Loucy (cell line): Measurements from ENCODE around the gene GPRC6A.
"Not testable (repeated sequence)": the region's sequence is repeated elsewhere in the genome, so short reads cannot be mapped to it uniquely, and the experiment has no call there.

Experiments
- H2AFZ ChIP-seq: fragments of 200-600 bp; sonication (generic); 2 replicates; pipeline ENCODE4 v1.6.0; 2016; ENCODE audit warnings: antibody characterized with exemption, mild to moderate bottlenecking, low read length, moderate library complexity
- H3F3A ChIP-seq: fragments of 200-600 bp; 2 replicates; pipeline ENCODE4 v1.6.0; 2016; ENCODE audit warnings: antibody characterized with exemption, low read depth, mild to moderate bottlenecking
- H3K27me3 ChIP-seq: fragments of 200-600 bp; sonication (generic); 2 replicates; pipeline ENCODE4 v1.6.1; 2014; ENCODE audit warnings: low read length, mild to moderate bottlenecking; ENCODE audit not compliant: insufficient read depth, poor library complexity, severe bottlenecking
- H3K36me3 ChIP-seq: fragments of 200-600 bp; sonication (generic); 2 replicates; pipeline ENCODE4 v1.6.1; 2016; ENCODE audit warnings: low read length; ENCODE audit not compliant: insufficient read depth
- H3K4me1 ChIP-seq: fragments of 200-600 bp; sonication (generic); 2 replicates; pipeline ENCODE4 v1.5.1; 2014; ENCODE audit warnings: low read length, mild to moderate bottlenecking; ENCODE audit not compliant: insufficient read depth, poor library complexity, severe bottlenecking
- H3K4me2 ChIP-seq: fragments of 200-600 bp; sonication (generic); 2 replicates; pipeline ENCODE4 v1.6.0; 2014; ENCODE audit warnings: antibody characterized with exemption, low read length, low read depth, mild to moderate bottlenecking; ENCODE audit not compliant: poor library complexity, severe bottlenecking
- H3K4me3 ChIP-seq: fragments of 200-600 bp; sonication (generic); 2 replicates; pipeline ENCODE4 v1.5.1; 2014; ENCODE audit warnings: low read length, mild to moderate bottlenecking, mixed read lengths; ENCODE audit not compliant: poor library complexity, severe bottlenecking
- H3K79me2 ChIP-seq: fragments of 200-600 bp; sonication (generic); 2 replicates; pipeline ENCODE4 v1.6.1; 2014; ENCODE audit warnings: low read length; ENCODE audit not compliant: insufficient read depth
- H3K9ac ChIP-seq: fragments of 200-600 bp; sonication (generic); 2 replicates; pipeline ENCODE4 v1.6.0; 2014; ENCODE audit warnings: mild to moderate bottlenecking, low read depth, low read length, moderate library complexity; ENCODE audit not compliant: poor library complexity, severe bottlenecking
- H3K9me2 ChIP-seq: fragments of 200-600 bp; sonication (generic); replicated peaks from 2 replicates; pipeline ENCODE4 v1.6.1; 2016; ENCODE audit warnings: low read depth, low read length, mixed read lengths
- H3K9me3 ChIP-seq: fragments of 200-600 bp; sonication (generic); 2 replicates; pipeline ENCODE4 v1.6.1; 2014; ENCODE audit warnings: mild to moderate bottlenecking, antibody characterized with exemption, low read length, low read depth; ENCODE audit not compliant: insufficient read depth
- H4K20me1 ChIP-seq: fragments of 200-600 bp; sonication (generic); 2 replicates; pipeline ENCODE4 v1.6.0; 2014; ENCODE audit warnings: antibody characterized with exemption, low read length, mild to moderate bottlenecking; ENCODE audit not compliant: insufficient read depth, poor library complexity, severe bottlenecking
- CTCF ChIP-seq: fragments of 200-600 bp; sonication (generic); conservative IDR thresholded peaks from 2 replicates; pipeline ENCODE4 v1.5.1; 2014; ENCODE audit warnings: mild to moderate bottlenecking, antibody characterized with exemption, low read length
- EZH2phosphoT487 ChIP-seq: fragments of 200-600 bp; IDR thresholded peaks from 2 replicates; pipeline ENCODE4 v1.6.1; 2018; ENCODE audit warnings: antibody characterized with exemption, mild to moderate bottlenecking, moderate library complexity, borderline replicate concordance

Gene GPRC6A

GRCh38 chr6:116842459-116842858, 13.6 kb upstream of the GPRC6A start:
- H3K36me3 ChIP-seq = no peaks in the 10 kb centered on the region
- no peaks in the 10 kb centered on the region for H4K20me1 ChIP-seq
- H3K9me2 ChIP-seq = no peaks in the 10 kb centered on the region

GRCh38 chr6:116840091-116840490, 11.2 kb upstream of the GPRC6A start:
- no peaks in the 10 kb centered on the region for H3K4me1 ChIP-seq
- H4K20me1 ChIP-seq = no peaks in the 10 kb centered on the region
- H3K27me3 ChIP-seq = no peaks in the 10 kb centered on the region
- no peaks in the 10 kb centered on the region for H3K79me2 ChIP-seq
- H3K4me2 ChIP-seq = no peak overlapping the region
- H3F3A ChIP-seq = no peaks in the 10 kb centered on the region
- no peaks in the 10 kb centered on the region for H3K9me2 ChIP-seq
- TF ChIP-seq EZH2phosphoT487 = no peak
- no peak for TF ChIP-seq CTCF
- H2AFZ ChIP-seq = no peak overlapping the region
- H3K4me3 ChIP-seq = no peak overlapping the region
- no peaks in the 10 kb centered on the region for H3K36me3 ChIP-seq
- H3K9me3 ChIP-seq = no peaks in the 10 kb centered on the region
- H3K9ac ChIP-seq = no peak overlapping the region

More at GRCh38 chr6:116842459-116842858, 13.6 kb upstream of the GPRC6A start:
- Histone ChIP-seq H3K4me3 (no peak overlapping the region), H3K9me3 (no peaks in the 10 kb centered on the region), H3K9ac (no peak overlapping the region), H3K4me2 (no peak overlapping the region), H3K79me2 (no peaks in the 10 kb centered on the region), H2AFZ (no peak overlapping the region), H3K4me1 (no peaks in the 10 kb centered on the region), H3F3A (no peaks in the 10 kb centered on the region), H3K27me3 (no peaks in the 10 kb centered on the region)
- no peak for TF ChIP-seq EZH2phosphoT487
- no peak for TF ChIP-seq CTCF

- Histone ChIP-seq H2AFZ (no peak overlapping the region), H3K27me3 (no peaks in the 10 kb centered on the region), H3K9ac (no peak overlapping the region), H4K20me1 (no peaks in the 10 kb centered on the region), H3K79me2 (no peaks in the 10 kb centered on the region), H3F3A (no peaks in the 10 kb centered on the region), H3K9me3 (no peaks in the 10 kb centered on the region), H3K9me2 (no peaks in the 10 kb centered on the region), H3K4me1 (no peaks in the 10 kb centered on the region), H3K36me3 (no peaks in the 10 kb centered on the region), H3K4me3 (no peak overlapping the region), H3K4me2 (no peak overlapping the region)
- TF ChIP-seq EZH2phosphoT487 (no peak), CTCF (no peak)
These were observed 7.9 kb upstream of the GPRC6A start for GRCh38 chr6:116836606-116837342.

- H4K20me1 ChIP-seq, H3F3A ChIP-seq, H3K4me1 ChIP-seq, H3K9me3 ChIP-seq, H3K9me2 ChIP-seq, H3K27me3 ChIP-seq, H2AFZ ChIP-seq, H3K79me2 ChIP-seq, H3K36me3 ChIP-seq, H3K4me2 ChIP-seq, H3K9ac ChIP-seq, H3K4me3 ChIP-seq: not testable (repeated sequence)
These were observed 5.6 kb upstream of the GPRC6A start for GRCh38 chr6:116834526-116834925.
